Ishikawa (cell line): Measurements from ENCODE around the gene DGKD.

ENCODE experiments used
- CEBPB ChIP-seq: IDR thresholded peaks from 2 replicates; pipeline ENCODE4 v1.6.1; 2012
- CREB1 ChIP-seq: IDR thresholded peaks from 2 replicates; pipeline ENCODE4 v1.6.1; 2012; ENCODE audit warnings: low read depth
- EGR1 ChIP-seq: IDR thresholded peaks from 2 replicates; pipeline ENCODE4 v1.6.1; 2012
- EP300 ChIP-seq: IDR thresholded peaks from 2 replicates; pipeline ENCODE4 v1.6.1; 2012; ENCODE audit warnings: borderline replicate concordance
- FOXM1 ChIP-seq: IDR thresholded peaks from 2 replicates; pipeline ENCODE4 v1.6.1; 2012; ENCODE audit warnings: low read depth, borderline replicate concordance
- MAX ChIP-seq: IDR thresholded peaks from 2 replicates; pipeline ENCODE4 v1.6.1; 2012
- NFIC ChIP-seq: IDR thresholded peaks from 2 replicates; pipeline ENCODE4 v1.6.1; 2012
- RAD21 ChIP-seq: IDR thresholded peaks from 2 replicates; pipeline ENCODE4 v1.6.1; 2012; ENCODE audit warnings: low read depth
- REST ChIP-seq: IDR thresholded peaks from 2 replicates; pipeline ENCODE4 v1.6.1; 2012; ENCODE audit warnings: low read depth, mild to moderate bottlenecking
- TAF1 ChIP-seq: IDR thresholded peaks from 2 replicates; pipeline ENCODE4 v1.6.1; 2012; ENCODE audit warnings: low read depth, mild to moderate bottlenecking
- TCF12 ChIP-seq: IDR thresholded peaks from 2 replicates; pipeline ENCODE4 v1.6.1; 2012; ENCODE audit warnings: low read depth
- TEAD4 ChIP-seq: IDR thresholded peaks from 2 replicates; pipeline ENCODE4 v1.6.1; 2012
- USF1 ChIP-seq: IDR thresholded peaks from 2 replicates; pipeline ENCODE4 v1.6.1; 2012
- YY1 ChIP-seq: IDR thresholded peaks from 2 replicates; pipeline ENCODE4 v1.6.1; 2012; ENCODE audit warnings: low read depth
- ZBTB7A ChIP-seq: IDR thresholded peaks from 2 replicates; pipeline ENCODE4 v1.6.1; 2012; ENCODE audit warnings: low read depth

The DGKD gene

GRCh38 chr2:233317196-233317943 lies 36.9 kb upstream of the DGKD start:
- TF ChIP-seq TAF1 (no peak), EP300 (no peak), NFIC (no peak), CEBPB (no peak), EGR1 (no peak), REST (no peak), MAX (no peak)

- TF ChIP-seq TEAD4 (no peak), EP300 (no peak), YY1 (no peak), USF1 (no peak), TAF1 (no peak), CREB1 (no peak), MAX (no peak), REST (no peak), EGR1 (no peak), CEBPB (no peak), NFIC (no peak), FOXM1 (no peak), ZBTB7A (no peak), RAD21 (no peak), TCF12 (no peak)
These were observed 35.0 kb upstream of the DGKD start for GRCh38 chr2:233319256-233319655.

GRCh38 chr2:233320470-233320869 lies 33.8 kb upstream of the DGKD start:
- TF ChIP-seq EGR1, result no peak
- TF ChIP-seq REST, result no peak
- no peak for TF ChIP-seq RAD21
- TF ChIP-seq FOXM1, result no peak
- TF ChIP-seq TEAD4, result no peak

GRCh38 chr2:233321166-233321565 lies 33.1 kb upstream of the DGKD start:
- no peak for TF ChIP-seq TEAD4
- TF ChIP-seq YY1, result no peak
- no peak for TF ChIP-seq TCF12
- TF ChIP-seq CREB1, result no peak
- no peak for TF ChIP-seq NFIC
- TF ChIP-seq FOXM1, result no peak
- no peak for TF ChIP-seq TAF1
- TF ChIP-seq EP300, result no peak

- TF ChIP-seq EP300 (no peak), CREB1 (no peak)
These were observed 30.4 kb upstream of the DGKD start for GRCh38 chr2:233323851-233324250.
